HG03354 (cell line): ENCODE results near the gene SH3RF2.
A peak's percentile ranks its signal among the peaks of the same experiment; 100 is the strongest.
"Not testable (repeated sequence)": the region's sequence is repeated elsewhere in the genome, so short reads cannot be mapped to it uniquely, and the experiment has no call there.

Experiments used
- ATAC-seq: cut with Tn5 transposase; IDR thresholded peaks from one replicate; pipeline ENCODE4 v1.9.1; 2021; ENCODE audit warnings: mild to moderate bottlenecking; ENCODE audit not compliant: unreplicated experiment, poor library complexity, severe bottlenecking

The SH3RF2 gene

GRCh38 chr5:145975361-145976066, 39.1 kb downstream of the SH3RF2 start:
- ATAC-seq, result no peak

DNA sequence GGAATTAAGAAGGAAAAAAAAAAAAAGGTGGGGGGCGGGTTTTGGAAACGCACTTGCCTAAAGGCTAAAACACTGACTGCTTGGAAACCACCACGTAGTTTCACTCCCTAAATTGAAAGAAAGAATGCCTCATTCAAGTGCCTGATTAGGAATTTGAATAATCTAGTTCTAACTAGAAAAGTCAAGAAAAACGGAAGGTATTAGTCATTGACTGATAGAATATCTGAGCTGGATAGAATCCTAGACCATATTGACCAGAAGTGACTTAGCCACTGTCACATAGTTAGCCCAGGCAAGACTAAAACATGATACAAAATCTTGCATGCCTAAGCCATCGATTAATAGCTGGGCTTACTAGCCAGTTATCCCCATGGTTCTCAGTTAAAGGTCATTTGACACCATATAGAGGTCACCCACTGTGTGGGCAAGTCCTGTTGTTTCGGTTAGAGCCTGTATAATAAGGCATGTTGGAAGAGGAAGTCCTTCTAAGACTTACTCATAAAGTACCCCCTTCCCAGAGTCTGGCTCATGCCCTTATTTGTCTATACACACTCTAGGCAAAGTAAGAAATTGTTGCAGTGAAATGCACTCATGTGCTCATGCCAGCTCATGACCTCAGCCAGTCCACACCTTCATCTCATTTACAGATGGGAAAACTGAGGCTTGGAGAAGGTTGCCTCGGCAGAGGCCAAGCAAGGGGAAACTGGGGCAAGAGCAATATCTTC, 40.2 kb downstream of the SH3RF2 start:
- ATAC-seq, result peak; percentile 86

DNA sequence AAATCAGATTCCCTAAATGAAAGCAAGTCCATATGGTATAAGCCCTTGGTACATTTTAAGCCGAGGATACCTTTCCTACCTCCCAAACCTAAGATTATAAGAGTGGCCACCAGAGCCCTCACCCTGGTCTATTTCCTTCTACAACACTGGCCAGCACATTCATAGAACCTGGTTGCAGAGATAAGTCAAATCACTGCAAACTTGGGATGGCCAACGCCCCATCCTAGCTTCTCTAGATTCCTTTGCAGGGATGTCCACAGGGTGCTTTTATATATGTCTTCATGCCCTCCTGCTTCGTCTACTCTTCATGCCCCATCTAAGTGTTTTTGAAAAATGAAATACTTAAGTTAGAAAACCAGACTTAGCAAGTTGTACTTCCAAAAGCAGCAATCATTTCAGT, 41.8 kb downstream of the SH3RF2 start:
- no peak for ATAC-seq

DNA sequence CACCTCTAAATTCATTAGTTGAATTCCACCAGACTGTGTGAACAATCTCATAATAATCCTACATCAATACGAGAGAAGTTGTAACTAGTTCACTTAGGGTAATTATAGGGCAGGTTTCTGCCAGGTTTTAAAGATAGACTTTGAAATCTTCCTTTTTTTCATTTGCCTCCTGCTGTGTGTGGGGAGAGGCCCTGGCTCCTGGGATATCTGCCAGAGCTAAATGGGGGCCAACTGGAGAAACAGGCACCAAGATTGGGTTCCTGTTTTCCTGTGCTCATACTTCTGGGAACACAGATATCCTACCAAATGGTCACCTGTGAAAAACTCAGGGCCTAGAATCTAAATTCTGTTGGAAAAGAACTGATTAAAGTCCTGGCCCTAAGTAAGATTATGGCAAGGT, 42.3 kb downstream of the SH3RF2 start:
- ATAC-seq, result no peak

DNA sequence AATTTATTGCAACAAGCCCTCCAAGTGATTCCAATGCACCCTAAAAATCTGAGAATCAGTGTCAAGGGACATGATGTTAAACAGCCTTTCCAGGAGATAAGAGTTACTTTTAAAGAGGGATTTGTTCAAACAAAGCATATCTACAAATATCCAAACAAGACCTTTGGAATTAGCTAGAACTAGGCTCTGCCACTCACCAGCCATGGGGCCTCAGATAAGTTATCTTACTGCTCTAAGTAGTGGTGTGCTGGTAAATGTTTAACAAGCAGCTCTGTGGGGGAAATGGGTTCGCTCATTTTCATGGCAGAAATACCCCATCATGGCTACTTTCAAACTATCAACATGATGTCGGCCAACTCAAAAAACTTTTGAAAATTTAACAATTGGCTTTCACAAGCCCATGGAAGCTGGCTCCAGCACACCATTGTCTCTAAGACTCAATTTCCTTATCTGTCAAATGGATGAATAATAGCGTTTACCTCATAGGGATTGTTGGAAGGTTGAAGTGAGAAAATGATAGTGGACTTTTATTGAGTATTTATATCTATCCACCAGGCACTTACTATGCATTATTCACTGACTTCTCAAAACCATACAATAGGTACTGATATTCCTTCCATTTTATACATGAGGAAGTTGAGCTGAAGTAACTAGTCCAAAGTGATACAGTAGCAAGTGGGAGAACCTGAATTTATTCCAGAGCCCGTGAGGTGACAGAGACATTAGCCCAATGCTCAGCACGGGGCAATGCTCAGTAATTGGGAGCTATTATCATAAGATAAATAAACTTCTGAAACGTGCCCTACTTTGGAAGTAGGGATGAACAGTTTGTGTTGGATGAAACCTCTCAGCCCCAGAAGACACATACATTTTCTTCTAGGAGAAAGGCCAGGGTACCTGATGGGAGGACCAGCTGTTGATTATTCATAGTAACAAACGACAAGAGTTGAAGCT, 43.2 kb downstream of the SH3RF2 start:
- no peak for ATAC-seq

GRCh38 chr5:145980259-145980658, 43.9 kb downstream of the SH3RF2 start:
- no peak for ATAC-seq

DNA sequence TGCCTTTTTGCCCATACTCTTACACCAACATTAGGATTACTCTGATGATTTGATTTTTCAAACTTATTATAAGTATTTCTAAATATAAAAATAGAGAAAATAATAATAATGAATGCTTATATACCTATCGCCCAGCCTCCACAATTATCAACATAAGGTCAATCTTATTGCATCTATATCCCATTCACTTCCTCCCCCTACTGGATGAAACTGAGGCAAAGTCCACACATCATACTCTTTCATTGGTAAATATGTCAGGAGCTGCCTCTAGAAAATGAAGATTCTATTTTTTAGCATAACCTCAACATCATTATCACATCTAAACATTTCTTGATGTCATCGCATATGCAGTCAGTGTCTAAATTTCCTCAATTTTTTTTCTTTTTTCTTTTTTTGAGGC, 44.3 kb downstream of the SH3RF2 start:
- no peak for ATAC-seq

DNA sequence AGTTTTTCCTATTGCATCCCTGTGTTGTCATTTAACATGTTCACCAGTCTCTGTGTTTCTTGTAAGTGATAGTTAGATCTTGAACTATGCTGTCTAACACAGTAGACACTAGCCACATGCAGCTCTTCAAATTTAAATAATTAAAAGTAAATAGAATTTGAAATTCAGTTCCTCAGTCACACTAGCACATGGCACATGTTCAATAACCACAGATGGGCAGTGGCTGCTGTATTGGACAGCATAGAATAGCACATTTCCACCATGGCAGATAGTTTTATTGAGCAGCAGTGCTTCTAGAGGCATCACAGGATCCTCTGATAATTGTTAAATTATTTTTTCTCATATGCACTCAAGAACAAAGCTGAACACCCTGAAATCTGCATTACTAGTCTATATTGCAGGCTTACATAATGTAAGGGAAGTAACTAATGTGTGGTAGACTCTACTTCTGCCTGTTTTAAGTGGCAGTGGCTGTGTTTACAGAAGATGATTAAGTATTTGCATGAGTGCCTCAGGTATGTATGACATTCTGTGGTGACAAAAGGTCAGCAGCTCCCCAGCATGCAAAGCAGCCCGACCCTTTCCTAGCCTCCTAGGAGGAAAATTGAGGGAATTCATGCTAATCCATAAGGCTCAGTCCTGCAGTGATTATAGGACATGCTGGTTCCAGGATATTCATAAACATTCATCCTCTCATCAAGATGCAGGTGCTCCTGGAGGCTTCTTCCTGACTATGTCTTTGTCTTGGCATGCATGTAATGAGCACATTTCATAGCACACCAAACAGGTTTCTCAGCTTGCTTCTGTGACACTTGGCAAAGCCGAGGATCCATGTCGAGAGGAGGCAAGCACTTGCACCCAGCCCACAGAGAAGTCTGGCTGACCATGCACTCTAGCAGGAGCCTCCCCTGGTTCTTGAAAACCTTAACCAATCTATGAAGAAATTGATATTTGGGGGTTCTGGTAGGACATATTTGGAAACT, 45.5 kb downstream of the SH3RF2 start:
- ATAC-seq, result no peak

DNA sequence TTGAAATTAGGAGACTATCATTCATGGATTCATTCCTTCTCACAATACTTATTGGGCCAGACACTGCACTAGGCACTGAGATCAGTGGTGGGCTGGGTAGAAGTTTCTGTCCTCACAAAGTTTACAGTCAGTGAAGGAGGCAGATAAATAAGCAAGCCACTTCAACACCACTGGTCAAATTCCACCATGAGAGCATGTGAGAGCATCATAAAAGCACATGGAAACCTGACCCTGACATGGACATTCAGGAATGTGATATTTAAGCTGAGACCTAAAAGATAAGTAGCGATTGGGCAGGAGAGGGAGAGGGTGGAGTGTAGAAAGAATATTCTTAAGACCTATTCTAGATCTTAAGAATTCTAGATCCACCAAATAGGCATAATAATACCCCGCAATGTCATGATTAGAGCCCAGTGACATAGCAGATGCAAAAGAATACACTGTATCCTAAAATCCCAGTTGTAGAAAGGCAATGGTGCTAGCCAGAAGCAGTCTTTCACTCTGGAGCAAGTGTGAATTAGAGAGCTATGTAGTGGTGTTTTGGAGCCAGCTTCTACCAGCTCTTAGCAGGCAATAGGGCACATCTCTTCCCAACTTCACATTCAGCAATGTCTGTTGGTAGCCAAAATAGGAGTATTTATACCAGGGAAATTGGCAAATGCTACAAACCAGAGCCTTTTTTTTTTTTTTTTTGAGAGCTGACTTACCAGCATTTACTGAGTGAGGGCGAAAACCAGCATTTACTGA, 46.4 kb downstream of the SH3RF2 start:
- no peak for ATAC-seq

DNA sequence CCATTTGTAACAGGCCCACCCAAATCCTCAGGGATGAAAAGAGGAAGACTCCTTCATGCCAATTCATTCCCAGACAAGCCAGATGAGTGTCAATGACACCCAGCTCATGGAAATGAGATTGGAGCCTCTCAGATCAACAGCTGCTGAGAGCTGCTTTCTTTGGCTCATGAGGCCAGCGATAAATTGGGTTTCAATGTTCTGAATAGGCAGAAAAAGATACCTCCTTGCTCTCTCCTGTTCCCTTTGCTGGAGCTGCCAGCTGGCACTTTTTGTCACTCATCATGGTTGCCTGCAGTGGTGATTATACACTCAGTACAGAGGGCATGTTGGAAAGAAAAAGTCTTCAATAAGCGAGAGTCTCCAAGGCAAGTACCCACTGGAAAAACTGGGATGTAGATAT, 47.1 kb downstream of the SH3RF2 start:
- ATAC-seq, result no peak

GRCh38 chr5:145984072-145984471, 47.7 kb downstream of the SH3RF2 start:
- no peak for ATAC-seq

- no peak for ATAC-seq
Observed at GRCh38 chr5:145987856-145988255, 51.5 kb downstream of the SH3RF2 start.

DNA sequence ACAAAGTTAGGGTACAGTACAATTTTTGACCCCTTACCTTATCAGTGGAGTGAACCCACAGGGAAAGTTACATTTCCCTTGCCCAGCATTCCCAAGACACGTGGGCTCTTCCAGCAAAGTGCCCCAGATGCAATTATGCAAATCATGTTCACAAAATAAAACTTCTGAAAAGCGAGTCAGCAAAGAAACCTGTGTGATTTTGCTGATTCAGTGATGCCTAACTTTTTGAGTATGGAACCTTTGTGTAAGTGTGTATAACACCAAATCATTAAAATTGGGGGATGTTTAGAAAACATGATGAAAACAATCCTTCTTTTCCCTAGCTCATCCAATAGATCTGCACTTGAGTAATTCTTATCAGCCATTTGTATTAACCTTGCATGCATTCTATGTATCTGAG, 52.6 kb downstream of the SH3RF2 start:
- no peak for ATAC-seq

DNA sequence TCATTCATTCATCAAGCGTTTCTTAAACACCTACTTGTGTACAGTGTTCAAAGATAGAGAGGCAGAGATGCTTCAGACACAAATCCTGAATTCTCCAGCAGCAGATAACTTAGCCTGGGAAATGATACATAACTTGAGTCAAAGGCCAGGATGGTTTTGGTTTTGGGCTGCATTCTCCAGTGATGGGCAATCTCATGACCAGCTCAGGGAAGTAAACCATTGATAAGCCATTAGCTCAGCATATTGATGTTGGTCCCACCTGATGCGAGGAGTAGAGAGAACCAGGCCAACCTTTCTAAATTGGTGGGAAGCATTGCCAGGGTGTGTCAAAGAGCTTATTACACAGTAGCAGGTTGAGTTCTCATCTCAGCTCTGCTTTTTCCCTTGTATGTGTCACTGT, 53.0 kb downstream of the SH3RF2 start:
- ATAC-seq, result no peak

GRCh38 chr5:145990170-145990569, 53.8 kb downstream of the SH3RF2 start:
- no peak for ATAC-seq

DNA sequence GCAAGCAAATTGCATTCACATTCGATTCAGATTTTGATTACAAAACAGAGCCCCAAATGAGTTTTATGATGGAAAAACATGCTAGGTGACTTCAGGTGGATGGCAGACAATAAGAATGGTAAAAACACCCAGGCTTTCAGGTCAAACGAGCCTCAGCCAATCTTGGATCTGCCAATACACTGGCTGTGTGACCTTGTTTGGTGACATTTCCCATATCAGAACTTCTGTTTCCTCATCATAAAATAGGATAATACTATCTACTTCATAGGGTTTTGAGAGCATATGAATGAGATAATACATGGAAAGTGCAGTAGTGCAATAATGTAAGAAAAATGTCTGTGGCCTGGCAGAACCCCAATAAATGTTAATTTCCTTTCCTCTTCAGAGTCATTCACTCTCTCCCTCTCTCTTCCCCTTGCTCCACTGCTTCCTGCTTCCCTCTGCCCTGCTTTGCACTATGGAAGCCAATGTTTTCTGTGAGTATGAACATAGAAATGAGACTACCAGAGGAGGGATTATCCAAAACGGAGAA, 54.7 kb downstream of the SH3RF2 start:
- ATAC-seq, result no peak

DNA sequence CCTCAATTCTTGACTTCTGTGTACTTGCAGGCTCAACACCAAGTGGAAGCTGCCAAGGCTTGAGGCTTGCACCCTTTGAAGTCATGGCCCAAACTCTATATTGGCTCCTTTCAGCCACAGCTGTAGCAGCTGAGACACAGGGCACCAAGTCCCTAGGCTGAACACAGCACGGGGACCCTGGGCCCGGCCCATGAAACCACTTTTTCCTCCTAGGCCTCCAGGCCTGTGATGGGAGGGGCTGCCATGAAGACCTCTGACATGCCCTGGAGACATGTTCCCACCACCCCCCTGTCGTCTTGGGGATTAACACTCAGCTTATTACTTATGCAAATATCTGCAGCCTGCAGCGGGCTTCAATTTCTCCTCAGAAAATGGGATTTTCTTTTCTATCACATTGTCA, 57.2 kb downstream of the SH3RF2 start:
- ATAC-seq, result not testable (repeated sequence)

DNA sequence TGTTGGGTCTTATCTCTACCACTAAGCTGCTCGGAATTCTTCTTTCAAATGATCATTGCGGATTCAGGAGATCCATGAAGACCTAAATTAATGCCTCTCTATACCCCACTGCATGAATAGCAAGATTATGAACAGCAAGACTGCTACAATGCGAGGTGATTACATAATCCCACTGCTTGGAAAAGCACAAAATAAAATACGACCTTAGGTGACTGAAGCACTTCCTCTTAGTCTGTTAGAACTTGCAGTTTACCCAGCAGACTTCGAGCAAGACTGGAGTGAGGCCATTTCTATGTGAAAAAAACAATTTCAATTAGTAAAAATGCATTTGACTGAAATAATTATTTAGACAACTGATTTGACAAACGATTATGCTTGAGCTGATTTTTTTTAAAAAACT, 59.8 kb downstream of the SH3RF2 start:
- ATAC-seq, result no peak
